ENCODE measurements around the gene WNK2. TPM values are rescaled to one million over a fixed set of nuclear protein-coding genes. Genes with fewer than 3 reads are reported as not detected.
"Not testable (repeated sequence)": the region's sequence is repeated elsewhere in the genome, so short reads cannot be mapped to it uniquely, and the experiment has no call there.

The WNK2 gene
- total and polyA plus RNA-seq, 2 of the 4 experiments (the other 2 are of a cell fraction) = not detected

GRCh38 chr9:93357649-93358048 lies 173.7 kb downstream of the WNK2 start:
- dilution Hi-C loops (cut with HindIII; ENCODE audit: low sequenced_read_pairs, unreplicated experiment) = no loop called here
- ChIA-PET POLR2A (ENCODE audit: unreplicated experiment) (no interaction called here), CTCF (no interaction called here)

GRCh38 chr9:93359907-93360306 lies 176.0 kb downstream of the WNK2 start:
- H4K20me1 ChIP-seq (ENCODE audit: insufficient read depth, low read length); H3K56ac ChIP-seq (ENCODE audit: extremely low read depth, insufficient read depth, low read length); H3K14ac ChIP-seq (replicated peaks; ENCODE audit: low read depth, low read length); dilution Hi-C loops (cut with HindIII; ENCODE audit: low sequenced_read_pairs, unreplicated experiment); H3K23ac ChIP-seq (ENCODE audit: low read depth, low read length); H2BK20ac ChIP-seq (ENCODE audit: low read depth, low read length); H2AFZ ChIP-seq (replicated peaks; ENCODE audit: low read length, poor library complexity); H3K27ac ChIP-seq (ENCODE audit: insufficient read depth, low read length); H3K27me3 ChIP-seq (ENCODE audit: control insufficient read depth, insufficient read depth, low read length); BruUV-seq (replicated peaks); H3K9me1 ChIP-seq (ENCODE audit: insufficient read depth, low read length); H3K9ac ChIP-seq (ENCODE audit: low read depth, low read length); ATAC-seq (ENCODE audit: low read depth); H3K36me3 ChIP-seq (ENCODE audit: control insufficient read depth, insufficient read depth, low read length); H4K91ac ChIP-seq (ENCODE audit: insufficient read depth, low read depth, low read length); H2BK15ac ChIP-seq (ENCODE audit: low read depth, low read length); H2BK5ac ChIP-seq (ENCODE audit: low read depth, low read length, poor library complexity, severe bottlenecking); H3K9me3 ChIP-seq (ENCODE audit: control insufficient read depth, insufficient read depth, low read length); H2AK5ac ChIP-seq (ENCODE audit: low read depth, low read length); H3K4me1 ChIP-seq (ENCODE audit: control insufficient read depth, insufficient read depth, low read length); intact Hi-C loops (cut with micrococcal nuclease); H3K4me3 ChIP-seq (ENCODE audit: insufficient read depth, low read depth, low read length); H2AK9ac ChIP-seq (replicated peaks; ENCODE audit: low read depth, low read length, poor library complexity); H4K5ac ChIP-seq (ENCODE audit: low read depth, low read length); H2BK120ac ChIP-seq (ENCODE audit: low read depth, low read length); DNase-seq; POLR2A ChIA-PET (ENCODE audit: unreplicated experiment); H4K8ac ChIP-seq (ENCODE audit: low read depth in 2 of 2, low read length in 2 of 2); H3K4ac ChIP-seq (ENCODE audit: low read depth, low read length); H3K4me2 ChIP-seq (ENCODE audit: low read depth, low read length); H3K18ac ChIP-seq (ENCODE audit: low read depth, low read length); H3K79me1 ChIP-seq (ENCODE audit: low read depth in 1 of 2, low read length in 2 of 2): not testable (repeated sequence)
- CTCF ChIA-PET = interaction anchor here (0.6 kb wide), 1 partner anchor 374 kb away, joined by 3 read pairs; no protein-coding TSS in a partner anchor
- WGBS, 2 experiments (ENCODE audit: extremely low coverage in 2 of 2, insufficient read length in 1 of 2) = no CpG with 5 or more reads among the region's 8 CpGs
- in situ Hi-C loops (cut with MboI; ENCODE audit: low sequenced_read_pairs) = loop anchor here (10.0 kb wide), 1 partner anchor 55 kb away; no protein-coding TSS in a partner anchor

More at GRCh38 chr9:93357649-93358048, 173.7 kb downstream of the WNK2 start:
- H4K91ac ChIP-seq (ENCODE audit: insufficient read depth, low read depth, low read length) = no peak overlapping the region
- intact Hi-C loops (cut with micrococcal nuclease) (no loop called here), in situ Hi-C loops (cut with MboI; ENCODE audit: low sequenced_read_pairs) (loop anchor here (10.0 kb wide), 1 partner anchor 57 kb away; no protein-coding TSS in a partner anchor)
- no peak overlapping the region for H3K18ac ChIP-seq (ENCODE audit: low read depth, low read length)
- no peak overlapping the region for H2BK15ac ChIP-seq (ENCODE audit: low read depth, low read length)
- H3K9me1 ChIP-seq (ENCODE audit: insufficient read depth, low read length) = no peaks in the 10 kb centered on the region
- no peak overlapping the region for H3K4me2 ChIP-seq (ENCODE audit: low read depth, low read length)
- H3K27ac ChIP-seq (ENCODE audit: insufficient read depth, low read length) = no peak overlapping the region
- no peak overlapping the region for H3K9ac ChIP-seq (ENCODE audit: low read depth, low read length)
- H3K27me3 ChIP-seq (ENCODE audit: control insufficient read depth, insufficient read depth, low read length) = no peaks in the 10 kb centered on the region; the same call in 1 of the 2 replicates
- no peaks in the 10 kb centered on the region for H3K79me1 ChIP-seq (ENCODE audit: low read depth in 1 of 2, low read length in 2 of 2)
- no peak overlapping the region for H4K5ac ChIP-seq (ENCODE audit: low read depth, low read length)
- no peak overlapping the region for H2BK120ac ChIP-seq (ENCODE audit: low read depth, low read length)
- BruUV-seq (replicated peaks) = no TSS peak
- DNase-seq (no peak), ATAC-seq (ENCODE audit: low read depth) (no peak)
- no peak overlapping the region for H3K4me3 ChIP-seq (ENCODE audit: insufficient read depth, low read depth, low read length)
- no peak overlapping the region for H2AK5ac ChIP-seq (ENCODE audit: low read depth, low read length)
- H3K9me3 ChIP-seq (ENCODE audit: control insufficient read depth, insufficient read depth, low read length) = peaks cover 3% of the 10 kb centered on the region; the same call in 1 of the 2 replicates
- H3K23ac ChIP-seq (ENCODE audit: low read depth, low read length) = no peak overlapping the region
- H2AFZ ChIP-seq (replicated peaks; ENCODE audit: low read length, poor library complexity) = no peak overlapping the region
- H2AK9ac ChIP-seq (replicated peaks; ENCODE audit: low read depth, low read length, poor library complexity) = no peak overlapping the region
- H2BK20ac ChIP-seq (ENCODE audit: low read depth, low read length) = no peak overlapping the region
- no peak overlapping the region for H2BK5ac ChIP-seq (ENCODE audit: low read depth, low read length, poor library complexity, severe bottlenecking)
- no peaks in the 10 kb centered on the region for H3K36me3 ChIP-seq (ENCODE audit: control insufficient read depth, insufficient read depth, low read length)
- no peak overlapping the region for H3K4ac ChIP-seq (ENCODE audit: low read depth, low read length)
- no peak overlapping the region for H4K8ac ChIP-seq (ENCODE audit: low read depth in 2 of 2, low read length in 2 of 2)
- WGBS, 2 experiments (ENCODE audit: extremely low coverage in 2 of 2, insufficient read length in 1 of 2) = no CpG with 5 or more reads among the region's 5 CpGs
- H3K4me1 ChIP-seq (ENCODE audit: control insufficient read depth, insufficient read depth, low read length) = no peaks in the 10 kb centered on the region
- TF ChIP-seq NFE2L2 (IDR thresholded peaks at IDR 0.05; ENCODE audit: low read depth, low read length) (no peak), USF2 (IDR thresholded peaks at IDR 0.05; ENCODE audit: low read depth, low read length) (no peak), RFX5 (IDR thresholded peaks at IDR 0.05; ENCODE audit: low read depth, low read length) (no peak), POLR2A (IDR thresholded peaks at IDR 0.05; ENCODE audit: low read depth, low read length) (no peak)
- H3K56ac ChIP-seq (ENCODE audit: extremely low read depth, insufficient read depth, low read length) = no peak overlapping the region
- no peak overlapping the region for H3K14ac ChIP-seq (replicated peaks; ENCODE audit: low read depth, low read length)
- no peaks in the 10 kb centered on the region for H4K20me1 ChIP-seq (ENCODE audit: insufficient read depth, low read length)

All from IMR-90 (cell line).